ENCODE data around the gene ATRIP. TPM values are rescaled to one million over a fixed set of nuclear protein-coding genes. Genes with fewer than 3 reads are reported as not detected.

ATRIP gene
- 15.8 TPM for total RNA-seq (ENCODE audit: unreplicated experiment)
- long read RNA-seq, partial matches to known transcripts, result 2 of 4 reads
- long read RNA-seq, other reads (novel, unspliced or antisense), result 2 of 4 reads

GRCh38 chr3:48446425-48447193, at the start of gene ATRIP:
ATRIP (plus strand) TSS chr3:48446737; CDS start chr3:48446846, 109 bp downstream.
- H3K27me3 Mint-ChIP-seq (ENCODE audit: unreplicated experiment), result peaks cover 10% of the 10 kb centered on the region
- peak within 1 kb of the TSS; percentile 98 for H3K4me3 Mint-ChIP-seq (ENCODE audit: unreplicated experiment)
- peak; percentile 97 for DNase-seq
- H3K27ac Mint-ChIP-seq (ENCODE audit: unreplicated experiment), result peak within 1 kb of the TSS; percentile 84
- peaks cover 6% of the 10 kb centered on the region for H3K9me3 Mint-ChIP-seq (ENCODE audit: unreplicated experiment)
- H3K36me3 Mint-ChIP-seq (ENCODE audit: unreplicated experiment), result no peaks in the 10 kb centered on the region
- no peak for TF ChIP-seq CTCF (IDR thresholded peaks at IDR 0.05; ENCODE audit: partially characterized antibody, unreplicated experiment)
- H3K4me1 Mint-ChIP-seq (ENCODE audit: low read depth, unreplicated experiment), result peaks cover 20% of the 10 kb centered on the region

GRCh38 chr3:48397767-48398681, 48.5 kb upstream of the ATRIP start:
- no peak for TF ChIP-seq CTCF (IDR thresholded peaks at IDR 0.05; ENCODE audit: partially characterized antibody, unreplicated experiment)
- DNase-seq, result no peak
- peaks cover 6% of the 10 kb centered on the region for H3K27me3 Mint-ChIP-seq (ENCODE audit: unreplicated experiment)
- no peak overlapping the region for H3K4me3 Mint-ChIP-seq (ENCODE audit: unreplicated experiment)
- no peaks in the 10 kb centered on the region for H3K36me3 Mint-ChIP-seq (ENCODE audit: unreplicated experiment)
- H3K4me1 Mint-ChIP-seq (ENCODE audit: low read depth, unreplicated experiment), result peaks cover 3% of the 10 kb centered on the region
- H3K9me3 Mint-ChIP-seq (ENCODE audit: unreplicated experiment), result peaks cover 6% of the 10 kb centered on the region
- H3K27ac Mint-ChIP-seq (ENCODE audit: unreplicated experiment), result no peak overlapping the region

- H3K36me3 Mint-ChIP-seq (ENCODE audit: unreplicated experiment), result no peaks in the 10 kb centered on the region
- H3K27me3 Mint-ChIP-seq (ENCODE audit: unreplicated experiment), result peaks cover 4% of the 10 kb centered on the region
- no peak overlapping the region for H3K27ac Mint-ChIP-seq (ENCODE audit: unreplicated experiment)
- peaks cover 6% of the 10 kb centered on the region for H3K9me3 Mint-ChIP-seq (ENCODE audit: unreplicated experiment)
- no peak for DNase-seq
- no peak for TF ChIP-seq CTCF (IDR thresholded peaks at IDR 0.05; ENCODE audit: partially characterized antibody, unreplicated experiment)
- H3K4me1 Mint-ChIP-seq (ENCODE audit: low read depth, unreplicated experiment), result peaks cover 3% of the 10 kb centered on the region
- H3K4me3 Mint-ChIP-seq (ENCODE audit: unreplicated experiment), result no peak overlapping the region
These were observed 47.7 kb upstream of the ATRIP start for GRCh38 chr3:48398701-48399386.

GRCh38 chr3:48399387-48400172, 47.0 kb upstream of the ATRIP start:
- H3K27me3 Mint-ChIP-seq (ENCODE audit: unreplicated experiment), result peaks cover 4% of the 10 kb centered on the region
- peak overlapping the region; percentile 52 for H3K27ac Mint-ChIP-seq (ENCODE audit: unreplicated experiment)
- DNase-seq, result no peak
- H3K4me1 Mint-ChIP-seq (ENCODE audit: low read depth, unreplicated experiment), result peaks cover 3% of the 10 kb centered on the region
- no peak for TF ChIP-seq CTCF (IDR thresholded peaks at IDR 0.05; ENCODE audit: partially characterized antibody, unreplicated experiment)
- H3K36me3 Mint-ChIP-seq (ENCODE audit: unreplicated experiment), result no peaks in the 10 kb centered on the region
- H3K4me3 Mint-ChIP-seq (ENCODE audit: unreplicated experiment), result no peak overlapping the region
- peaks cover 8% of the 10 kb centered on the region for H3K9me3 Mint-ChIP-seq (ENCODE audit: unreplicated experiment)
